Measurements from ENCODE around the gene ESR1. TPM values are rescaled to one million over a fixed set of nuclear protein-coding genes. Genes with fewer than 3 reads are reported as not detected.

Gene ESR1
- total RNA-seq, 1 experiment from 2014 or later = not detected

- Mint-ChIP-seq H3K4me3 (no peak overlapping the region), H3K4me1 (peaks cover 0 to 4% of the 10 kb centered on the region in 2 experiments; a peak in 3 of 4 replicates), H3K27ac (no peak overlapping the region), H3K36me3 (ENCODE audit: insufficient read depth in 1 of 3, low read depth in 3 of 3) (no peaks in the 10 kb centered on the region), H3K27me3 (ENCODE audit: low read depth) (no peaks in the 10 kb centered on the region), H3K9me3 (no peaks in the 10 kb centered on the region; a peak in 1 of 5 replicates)
- Histone ChIP-seq H3K18ac (ENCODE audit: insufficient read length, low read depth, low read length) (no peak overlapping the region), H4K20me1 (ENCODE audit: control insufficient read depth, insufficient read depth, insufficient read length) (no peaks in the 10 kb centered on the region), H3T11ph (ENCODE audit: low read length) (no peak overlapping the region), H3K27ac (ENCODE audit: insufficient read length, low read depth, low read length) (no peak overlapping the region), H3K4ac (ENCODE audit: low read depth, low read length) (no peak overlapping the region), H2BK120ac (ENCODE audit: low read depth, low read length, poor library complexity, severe bottlenecking) (no peak overlapping the region), H3K56ac (ENCODE audit: insufficient read length, low read depth, low read length) (no peak overlapping the region), H3K9ac (ENCODE audit: extremely low read depth, insufficient read length, low read length) (no peak overlapping the region), H2AFZ (ENCODE audit: low read length) (no peak overlapping the region), H2AK5ac (ENCODE audit: insufficient read length, low read length) (no peak overlapping the region), H4K5ac (ENCODE audit: insufficient read length, low read depth, low read length) (no peak overlapping the region), H2BK15ac (ENCODE audit: low read depth, low read length) (no peak overlapping the region), H3K23me2 (ENCODE audit: insufficient read length, low read depth, low read length, poor library complexity, severe bottlenecking) (no peaks in the 10 kb centered on the region), H4K8ac (replicated peaks; ENCODE audit: insufficient read length, low read depth, low read length) (no peak overlapping the region), H3K9me3 (ENCODE audit: control insufficient read depth, low read depth, low read length) (no peaks in the 10 kb centered on the region), H2BK5ac (ENCODE audit: insufficient read length, low read length) (no peak overlapping the region), H4K91ac (ENCODE audit: insufficient read length, low read depth, low read length) (no peak overlapping the region), H2BK12ac (ENCODE audit: insufficient read length, low read depth, low read length) (no peak overlapping the region), H3K4me2 (ENCODE audit: insufficient read depth, insufficient read length, low read length) (no peak overlapping the region), H3K79me1 (ENCODE audit: insufficient read depth, low read depth, low read length, poor library complexity, severe bottlenecking) (no peaks in the 10 kb centered on the region), H3K14ac (ENCODE audit: insufficient read depth, low read length) (no peak overlapping the region), H3K4me1 (ENCODE audit: insufficient read depth, low read length) (no peaks in the 10 kb centered on the region), H3K79me2 (ENCODE audit: insufficient read depth, low read length) (no peaks in the 10 kb centered on the region), H2BK20ac (ENCODE audit: low read depth, low read length, poor library complexity, severe bottlenecking) (no peak overlapping the region), H3K27me3 (ENCODE audit: insufficient read depth, low read length) (no peaks in the 10 kb centered on the region), H3K23ac (ENCODE audit: insufficient read length, low read depth, low read length) (no peak overlapping the region)
- no CpG with 5 or more reads among the region's 1 CpG for WGBS (ENCODE audit: extremely low coverage, insufficient read length, low lambda C conversion rate)
- TF ChIP-seq CTCF (conservative IDR thresholded peaks at IDR 0.05) = no peak
- no peak for DNase-seq
These were observed 191.3 kb downstream of the ESR1 start for GRCh38 chr6:151998784-151999183.
